Gastrocnemius medialis (tissue), 4 donors: ENCODE results near the gene TIFAB. TPM values are rescaled to one million over a fixed set of nuclear protein-coding genes. Genes with fewer than 3 reads are reported as not detected.

Experiments
- ATAC-seq, 2 donors: fragments of 150-250 bp; one replicate each; pipeline ENCODE4 v1.9.1; 2016
- DNase-seq, 2 donors: peaks; one replicate each; pipeline ENCODE4 v3.0.0-alpha.2; 2019
- H3K27ac ChIP-seq, 4 donors: fragments of 200-600 bp; sonication (generic); 1 replicate in 1 of 4; 2 replicates in 3 of 4; pipeline ENCODE4 v1.5.1; 2016 to 2018; ENCODE audit warnings: mild to moderate bottlenecking in 2 of 4, moderate library complexity in 1 of 4
- H3K27me3 ChIP-seq, 3 donors: fragments of 200-600 bp; sonication (generic) in 2 of 3; 1 replicate in 1 of 3; 2 replicates in 2 of 3; pipeline versions ENCODE4 v1.5.1 to v1.6.0; 2016 to 2019; ENCODE audit warnings: mild to moderate bottlenecking in 1 of 3, moderate library complexity in 1 of 3
- H3K36me3 ChIP-seq, 2 donors: fragments of 200-600 bp; sonication (generic) in 1 of 2; one replicate each; pipeline ENCODE4 v1.5.1; 2017 to 2018
- H3K4me1 ChIP-seq, 2 donors: fragments of 200-600 bp; sonication (generic) in 1 of 2; one replicate each; pipeline ENCODE4 v1.5.1; 2016 to 2017; ENCODE audit warnings: mild to moderate bottlenecking in 2 of 2
- H3K4me3 ChIP-seq, 4 donors: fragments of 200-600 bp; sonication (generic) in 3 of 4; 1 replicate in 1 of 4; 2 replicates in 3 of 4; pipeline ENCODE4 v1.5.1; 2016 to 2019; ENCODE audit warnings: mild to moderate bottlenecking in 2 of 4
- H3K9me3 ChIP-seq, 3 donors: fragments of 200-600 bp; sonication (generic) in 2 of 3; 1 replicate in 1 of 3; 2 replicates in 2 of 3; pipeline ENCODE4 v1.5.1; 2016 to 2019
- CTCF ChIP-seq, 5 experiments: fragments of 450-650 bp in 3 of 5; fragments of 200-600 bp in 2 of 5; sonication (generic) in 2 of 5; IDR thresholded peaks in 4 of 5; conservative IDR thresholded peaks in 1 of 5; 1 replicate in 4 of 5; 2 replicates in 1 of 5; pipeline ENCODE4 v1.5.1; 2016 to 2019; ENCODE audit warnings: antibody characterized with exemption in 5 of 5, mild to moderate bottlenecking in 3 of 5, moderate library complexity in 3 of 5
- POLR2A ChIP-seq, 2 donors: fragments of 450-650 bp; IDR thresholded peaks; one replicate each; pipeline ENCODE4 v1.6.1; 2017; ENCODE audit warnings: antibody characterized with exemption in 2 of 2, mild to moderate bottlenecking in 2 of 2, moderate library complexity in 2 of 2
- in situ Hi-C, 4 donors: fragments of 200-750 bp; cut with MboI; loops; one replicate each; pipeline versions ENCODE4 v1.15.0 to v1.8.0; 2017; ENCODE audit warnings: low sequenced_read_pairs in 4 of 4
- intact Hi-C: fragments of 100-400 bp; cut with DNase I; formaldehyde crosslinking; loops from one replicate; pipeline ENCODE4 v1.15.1; 2023; ENCODE audit warnings: low total_unique reads
- total RNA-seq, 4 donors: library from RNA; depleted of rRNA; stranded (reverse); fragments of >200 nt; gene quantifications; one replicate each; pipeline versions ENCODE4 v1.1.0 to v1.2.3, GENCODE V29; 2016

TIFAB gene
- total RNA-seq, 4 donors from 2014 or later: not detected

GRCh38 chr5:135426102-135427082 lies 25.8 kb downstream of the TIFAB start:
- H3K4me1 ChIP-seq: peaks cover 9 to 10% of the 10 kb centered on the region in 2 donors
- in situ Hi-C loops (loop anchor here in 1 of 4 donors (5.0 kb wide), 1 partner anchor 69 kb away; no protein-coding TSS in a partner anchor), intact Hi-C loops (loop anchor here (5.0 kb wide), 1 partner anchor 69 kb away; no protein-coding TSS in a partner anchor)
- DNase-seq (no peak), ATAC-seq (peak; percentile 57 to 94)
- H3K36me3 ChIP-seq: no peaks in the 10 kb centered on the region
- TF ChIP-seq POLR2A (IDR thresholded peaks at IDR 0.05) (no peak), CTCF (IDR thresholded peaks at IDR 0.05 in 4 of 5, conservative IDR thresholded peaks at IDR 0.05 in 1 of 5) (peak; percentile 64 to 72 (median 68))
- no peaks in the 10 kb centered on the region for H3K9me3 ChIP-seq
- H3K27me3 ChIP-seq: no peaks in the 10 kb centered on the region
- peak overlapping the region in 1 of 4 donors; percentile 7 for H3K27ac ChIP-seq
- no peak overlapping the region for H3K4me3 ChIP-seq

- intact Hi-C loops (loop anchor here (5.0 kb wide), 1 partner anchor 68 kb away; no protein-coding TSS in a partner anchor), in situ Hi-C loops (loop anchor here in 1 of 4 donors (5.0 kb wide), 1 partner anchor 68 kb away; no protein-coding TSS in a partner anchor)
- Histone ChIP-seq H3K4me1 (peaks cover 9 to 10% of the 10 kb centered on the region in 2 donors), H3K27ac (no peak overlapping the region), H3K4me3 (no peak overlapping the region), H3K9me3 (no peaks in the 10 kb centered on the region), H3K36me3 (no peaks in the 10 kb centered on the region), H3K27me3 (no peaks in the 10 kb centered on the region)
- ATAC-seq (no peak), DNase-seq (no peak)
- TF ChIP-seq POLR2A (IDR thresholded peaks at IDR 0.05): no peak
- no peak for TF ChIP-seq CTCF (IDR thresholded peaks at IDR 0.05 in 4 of 5, conservative IDR thresholded peaks at IDR 0.05 in 1 of 5)
Observed at GRCh38 chr5:135425641-135426040, 26.5 kb downstream of the TIFAB start.

GRCh38 chr5:135423846-135424168 lies 28.3 kb downstream of the TIFAB start:
- DNase-seq (no peak), ATAC-seq (no peak)
- Histone ChIP-seq H3K4me3 (no peak overlapping the region), H3K27me3 (no peaks in the 10 kb centered on the region), H3K27ac (no peak overlapping the region), H3K4me1 (no peaks in the 10 kb centered on the region), H3K36me3 (no peaks in the 10 kb centered on the region), H3K9me3 (no peaks in the 10 kb centered on the region)
- TF ChIP-seq POLR2A (IDR thresholded peaks at IDR 0.05) (no peak), CTCF (IDR thresholded peaks at IDR 0.05 in 4 of 5, conservative IDR thresholded peaks at IDR 0.05 in 1 of 5) (no peak)
- intact Hi-C loops: no loop called here
- in situ Hi-C loops: no loop called here

GRCh38 chr5:135423146-135423845 lies 28.9 kb downstream of the TIFAB start:
- in situ Hi-C loops: no loop called here
- no peak for ATAC-seq

More at GRCh38 chr5:135423146-135423845, 28.9 kb downstream of the TIFAB start:
- no peaks in the 10 kb centered on the region for H3K36me3 ChIP-seq
- no peak overlapping the region for H3K27ac ChIP-seq
- H3K9me3 ChIP-seq: no peaks in the 10 kb centered on the region
- TF ChIP-seq CTCF (IDR thresholded peaks at IDR 0.05 in 4 of 5, conservative IDR thresholded peaks at IDR 0.05 in 1 of 5) (no peak), POLR2A (IDR thresholded peaks at IDR 0.05) (no peak)
- H3K4me3 ChIP-seq: no peak overlapping the region
- DNase-seq: no peak
- no peaks in the 10 kb centered on the region for H3K27me3 ChIP-seq
- no peaks in the 10 kb centered on the region for H3K4me1 ChIP-seq
- intact Hi-C loops: no loop called here
